ENCODE measurements around the gene LRRC28.
A peak's percentile ranks its signal among the peaks of the same experiment; 100 is the strongest.
"Not testable (repeated sequence)": the region's sequence is repeated elsewhere in the genome, so short reads cannot be mapped to it uniquely, and the experiment has no call there.

Gene LRRC28

DNA sequence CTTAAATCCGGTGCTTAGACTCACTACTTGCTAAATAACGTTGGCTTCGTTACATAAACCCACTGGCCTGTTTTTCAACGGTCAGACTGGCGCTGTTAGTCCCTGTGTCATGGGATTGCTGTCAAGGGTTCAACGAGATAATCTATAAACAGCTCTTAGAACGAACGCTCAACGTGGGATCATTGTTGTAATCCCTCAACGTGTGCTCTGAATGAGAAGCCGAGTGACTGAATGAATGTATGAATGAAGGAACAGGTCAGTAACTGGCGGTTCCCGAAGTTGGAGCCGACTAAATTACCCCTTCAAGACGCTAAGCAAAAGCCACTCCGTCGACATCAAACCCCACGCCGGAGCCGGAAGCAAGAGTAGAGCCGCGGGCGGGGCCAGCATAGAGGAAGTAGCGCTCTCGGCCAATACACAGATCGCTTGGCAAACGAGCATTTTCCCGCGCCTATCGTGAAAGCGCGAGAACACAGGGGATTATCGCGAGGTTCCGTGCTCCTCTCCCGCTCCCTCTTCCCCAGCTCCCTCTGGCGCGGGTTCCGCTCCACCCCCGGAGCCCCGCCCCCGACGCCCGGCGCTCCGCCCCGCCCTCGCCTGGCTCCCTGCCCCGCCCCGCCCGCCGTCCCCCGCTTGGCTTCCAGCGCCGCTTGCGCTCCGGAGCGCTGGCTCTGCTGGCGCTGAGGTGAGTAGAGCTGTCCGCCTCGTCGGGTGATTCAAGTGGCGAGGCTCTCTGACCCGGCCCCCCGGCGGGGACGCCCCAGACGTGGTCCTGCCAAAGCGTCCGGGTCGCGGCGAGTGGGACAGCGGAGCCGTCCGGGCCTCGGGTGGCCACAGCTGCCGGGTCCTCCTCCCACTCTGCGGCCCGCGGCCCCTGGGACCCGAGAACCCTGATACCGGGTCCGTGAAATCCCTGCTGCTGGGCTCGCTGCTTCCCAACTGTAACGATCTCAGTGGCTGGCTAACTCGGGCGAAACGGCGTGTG, at the start of gene LRRC28:
Gene LRRC28, plus strand, starts transcription at position 625 of the 985 bp plus-strand sequence. CDS start 4,477 bp downstream, outside the sequence.
- DNase-seq (ENCODE audit: low read depth, low spot score): peak; percentile 97

DNA sequence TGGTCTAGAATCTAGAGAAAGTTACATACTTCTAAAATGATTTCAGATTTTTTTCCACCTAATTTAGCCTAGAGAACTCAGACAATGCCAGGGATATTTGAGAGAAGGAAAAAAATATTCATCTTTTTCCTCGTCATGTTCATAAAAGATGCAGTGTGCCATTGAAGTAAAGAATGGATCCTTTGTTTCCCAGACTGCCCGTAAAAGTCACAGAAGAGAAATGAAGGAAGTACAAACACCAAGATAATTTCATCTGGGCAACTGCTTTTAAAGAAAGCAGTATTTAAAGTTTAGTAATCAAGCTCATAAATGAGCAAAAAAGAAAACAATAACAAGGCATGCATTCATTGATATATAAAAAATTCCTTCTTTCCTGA, 49.1 kb upstream of the LRRC28 start:
- DNase-seq (ENCODE audit: low read depth, low spot score): no peak

DNA sequence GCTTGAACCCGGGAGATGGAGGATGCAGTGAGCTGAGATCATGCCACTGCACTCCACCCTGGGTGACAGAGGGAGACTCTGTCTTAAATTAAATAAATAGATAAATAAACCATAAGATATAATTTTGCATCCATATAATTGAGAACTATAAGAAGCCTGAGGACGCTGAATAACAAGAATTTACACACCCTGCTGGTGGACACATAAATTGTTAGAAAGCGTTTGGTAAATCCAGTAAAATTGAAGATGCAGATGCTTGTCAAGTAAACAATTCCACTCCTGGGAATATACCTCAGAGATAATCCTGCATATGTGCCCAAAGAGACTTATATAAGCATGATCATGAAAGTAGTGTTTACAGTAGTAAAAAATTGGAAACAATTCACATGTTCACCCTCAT, 43.6 kb upstream of the LRRC28 start:
- no peak for DNase-seq (ENCODE audit: low read depth, low spot score)

DNA sequence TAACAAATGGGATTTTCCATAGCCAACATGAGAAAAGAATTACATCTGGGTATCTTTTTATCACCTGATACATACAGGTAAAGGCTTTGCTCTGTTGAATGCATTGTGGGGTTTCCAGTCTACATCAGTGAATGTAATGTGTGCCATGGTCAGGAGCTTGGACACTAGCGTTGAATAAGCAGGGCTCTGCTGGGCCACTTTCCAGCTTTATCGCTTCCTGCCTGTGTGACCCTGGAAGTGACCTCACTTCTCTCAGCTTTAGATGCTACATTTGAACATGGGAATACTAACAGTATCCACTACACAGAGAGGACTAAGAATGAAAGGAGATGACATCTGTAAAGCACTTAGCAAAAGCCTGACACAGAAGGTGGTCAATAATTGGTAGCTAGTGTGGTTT, 42.0 kb upstream of the LRRC28 start:
- no peak for DNase-seq (ENCODE audit: low read depth, low spot score)

DNA sequence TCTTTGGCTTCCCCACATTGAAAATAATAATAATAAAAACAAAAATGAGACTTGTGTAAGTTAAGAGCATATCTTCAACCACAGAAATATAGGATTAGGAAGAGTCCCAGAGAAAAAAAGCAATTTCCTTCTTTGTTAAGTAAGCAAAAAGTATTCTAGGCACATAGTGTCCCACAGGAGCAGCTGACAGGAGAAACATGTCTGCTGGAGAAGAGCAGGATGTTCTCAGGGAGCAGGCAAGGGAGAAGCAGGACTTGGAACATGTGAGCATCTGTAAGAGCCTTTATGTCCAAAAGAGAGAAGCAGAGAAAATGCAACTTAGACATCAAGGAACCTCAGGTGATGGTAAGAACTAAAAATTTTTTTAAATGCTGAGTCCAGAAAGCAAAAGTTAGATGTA, 40.9 kb upstream of the LRRC28 start:
- no peak for DNase-seq (ENCODE audit: low read depth, low spot score)

DNA sequence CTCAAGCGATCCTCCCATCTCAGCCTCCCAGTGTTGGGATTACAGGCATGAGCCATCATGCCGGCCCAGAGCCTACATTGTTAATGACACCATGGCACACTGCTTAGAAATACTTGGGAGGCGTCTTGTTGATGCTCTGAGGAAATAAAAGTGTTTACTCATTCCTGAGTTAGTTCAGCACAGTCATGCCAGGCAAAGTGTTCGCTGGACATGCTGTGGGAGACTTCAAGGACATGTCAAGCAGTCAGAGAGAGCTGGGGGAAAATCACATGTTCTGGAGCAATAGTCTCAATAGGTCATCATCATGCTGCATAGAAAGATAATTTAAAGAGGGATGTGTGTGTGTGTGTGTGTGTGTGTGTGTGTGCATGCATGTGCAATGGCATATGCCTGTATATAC, 39.4 kb upstream of the LRRC28 start:
- no peak for DNase-seq (ENCODE audit: low read depth, low spot score)

DNA sequence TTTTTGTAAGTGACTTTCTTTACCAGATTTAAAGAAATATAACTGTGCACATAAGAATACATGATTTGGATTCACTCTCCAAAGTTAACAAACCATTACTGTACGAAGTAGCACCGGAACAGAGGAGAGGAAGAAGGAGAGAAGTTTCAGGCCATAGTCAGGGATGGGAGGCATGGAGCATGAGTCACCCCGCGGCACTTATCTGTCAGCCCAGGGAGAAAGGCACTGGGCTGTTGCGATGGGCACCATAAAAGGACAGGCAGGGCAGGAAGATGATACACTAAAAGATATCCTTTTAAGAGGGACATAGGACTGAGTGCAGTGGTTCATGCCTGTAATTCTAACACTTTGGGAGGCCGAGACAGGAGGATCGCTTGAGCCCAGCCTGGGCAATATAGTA, 38.9 kb upstream of the LRRC28 start:
- DNase-seq (ENCODE audit: low read depth, low spot score): no peak

DNA sequence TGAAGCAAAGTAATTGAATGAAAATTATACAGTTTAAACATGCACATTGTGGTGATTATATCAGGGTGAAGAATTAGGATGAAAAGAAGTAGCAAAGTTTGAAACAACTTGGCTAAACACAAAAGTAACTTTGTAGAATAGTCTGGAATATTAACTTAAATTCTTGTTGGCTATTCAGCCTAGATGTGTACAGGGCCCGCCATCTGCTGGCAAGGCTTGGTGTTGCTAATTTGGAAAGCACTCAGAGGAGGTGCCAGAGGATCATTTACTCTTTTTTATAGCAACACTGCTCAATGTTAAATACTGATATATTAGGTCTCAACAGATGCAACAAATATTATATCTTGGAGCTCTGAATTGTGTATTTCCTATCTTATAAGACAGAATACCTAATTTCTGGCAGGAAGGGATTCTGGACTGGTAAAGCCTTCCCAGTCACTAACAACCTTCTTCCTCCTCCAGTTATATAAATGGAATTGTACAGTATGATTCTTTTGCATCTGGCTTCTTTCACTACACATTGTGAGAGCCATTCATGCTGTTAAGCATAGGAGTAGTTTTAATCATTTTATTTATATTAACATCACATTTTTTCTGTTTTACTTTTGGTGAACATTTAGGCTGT, 38.0 kb upstream of the LRRC28 start:
- peak; percentile 49 for DNase-seq (ENCODE audit: low read depth, low spot score)

DNA sequence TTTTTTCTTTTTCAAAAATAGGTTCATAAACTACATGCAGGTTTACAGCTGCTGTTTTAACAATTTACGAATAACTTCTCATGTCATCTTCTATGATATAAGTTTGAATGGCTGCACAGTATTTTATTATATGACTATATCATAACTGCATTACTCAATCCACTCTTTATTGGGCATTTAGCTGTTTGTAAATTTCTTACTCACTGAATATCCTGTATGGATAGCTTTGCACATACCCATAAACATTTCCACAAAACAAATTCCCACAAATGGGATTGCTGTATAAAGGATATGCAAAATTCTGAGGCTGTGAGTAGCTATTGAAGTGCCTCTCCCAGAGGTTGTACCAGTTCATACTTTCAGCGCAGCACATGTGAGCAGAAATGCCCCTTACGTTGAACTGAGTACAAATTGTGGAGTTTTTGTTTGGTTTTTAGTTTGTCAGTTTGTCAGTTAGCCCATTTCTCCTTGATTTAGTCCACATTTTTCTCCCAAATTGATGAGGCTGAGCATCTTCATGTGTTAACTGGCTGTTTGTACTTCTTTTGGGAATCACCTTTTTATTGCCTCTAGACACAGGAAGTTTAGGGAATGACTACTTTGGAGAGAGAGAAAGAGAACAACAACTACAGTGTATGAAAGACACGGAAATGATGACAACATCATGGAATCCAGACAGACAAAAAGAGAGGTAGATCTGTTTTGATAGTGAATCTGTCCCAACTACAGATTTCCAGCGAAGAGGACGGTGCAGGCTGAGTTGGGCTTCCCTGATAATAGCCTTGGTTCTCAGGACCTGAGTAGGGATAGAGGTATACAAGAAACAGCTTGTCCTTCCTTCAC, 26.7 kb upstream of the LRRC28 start:
- DNase-seq (ENCODE audit: low read depth, low spot score): no peak

DNA sequence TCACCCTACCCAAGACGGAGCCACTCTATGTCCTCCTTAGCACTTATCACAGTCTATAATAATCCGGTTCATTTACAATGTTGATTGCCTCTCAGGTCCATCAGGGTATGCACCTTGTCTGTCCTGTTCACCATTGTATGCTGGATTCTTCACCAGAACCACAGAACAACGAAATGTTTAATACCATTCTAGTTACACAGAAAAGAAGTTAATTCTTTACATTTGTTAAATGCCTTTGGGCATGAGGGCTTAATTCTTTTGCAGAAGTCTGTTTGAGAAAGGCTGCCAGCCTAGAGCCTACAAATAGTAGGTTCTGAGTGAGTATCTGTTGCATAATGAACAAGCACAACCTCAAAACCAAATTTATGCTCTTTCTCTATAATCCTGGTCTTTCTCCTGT, 24.5 kb upstream of the LRRC28 start:
- DNase-seq (ENCODE audit: low read depth, low spot score): no peak

DNA sequence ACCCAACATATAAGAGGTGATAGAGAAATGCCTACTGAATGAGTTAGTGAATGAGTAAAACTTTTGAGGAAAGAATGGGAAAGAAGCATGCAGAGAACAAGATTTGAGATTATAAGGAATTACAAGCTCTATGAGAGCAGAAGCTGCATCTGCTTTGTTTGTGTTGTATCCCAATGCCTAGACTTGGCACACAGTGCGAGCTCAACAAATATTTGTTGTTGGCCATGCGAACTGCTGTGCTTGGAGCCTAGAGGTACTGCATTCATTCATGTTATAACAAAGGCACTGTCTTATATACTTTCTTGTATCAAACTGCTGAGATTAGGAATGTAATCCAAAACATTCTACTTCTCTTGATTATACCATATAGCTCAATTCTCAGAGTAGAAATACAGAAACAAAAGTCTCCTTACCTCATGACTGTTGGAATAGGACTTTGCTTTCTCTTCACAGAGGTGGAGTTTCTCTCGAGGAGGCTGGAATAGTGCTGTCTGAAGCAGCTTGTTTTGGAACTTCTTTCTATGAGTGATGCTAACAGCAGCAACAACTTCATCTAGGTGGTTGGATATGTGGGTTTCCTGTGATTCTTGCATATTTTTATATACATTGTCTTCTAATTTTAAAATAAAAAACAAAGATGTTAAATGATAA, 23.0 kb upstream of the LRRC28 start:
- DNase-seq (ENCODE audit: low read depth, low spot score): no peak

DNA sequence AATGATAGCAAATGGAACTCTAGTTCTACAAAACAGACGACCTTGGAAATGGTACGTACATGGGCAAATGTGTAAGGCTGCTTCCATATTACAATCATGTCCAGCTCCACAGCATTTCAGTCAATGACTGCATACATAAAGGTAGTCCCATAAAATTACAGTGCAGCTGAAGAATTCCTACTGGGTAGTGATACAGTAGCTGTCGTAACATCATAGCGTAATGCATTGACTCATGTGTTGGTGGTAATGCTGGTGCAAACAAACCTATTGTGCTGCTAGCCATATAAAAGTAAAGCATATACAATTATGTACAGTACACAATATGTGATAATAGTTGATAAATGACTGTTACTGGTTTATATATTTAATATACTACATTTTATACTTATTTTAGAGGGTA, 20.4 kb upstream of the LRRC28 start:
- no peak for DNase-seq (ENCODE audit: low read depth, low spot score)

DNA sequence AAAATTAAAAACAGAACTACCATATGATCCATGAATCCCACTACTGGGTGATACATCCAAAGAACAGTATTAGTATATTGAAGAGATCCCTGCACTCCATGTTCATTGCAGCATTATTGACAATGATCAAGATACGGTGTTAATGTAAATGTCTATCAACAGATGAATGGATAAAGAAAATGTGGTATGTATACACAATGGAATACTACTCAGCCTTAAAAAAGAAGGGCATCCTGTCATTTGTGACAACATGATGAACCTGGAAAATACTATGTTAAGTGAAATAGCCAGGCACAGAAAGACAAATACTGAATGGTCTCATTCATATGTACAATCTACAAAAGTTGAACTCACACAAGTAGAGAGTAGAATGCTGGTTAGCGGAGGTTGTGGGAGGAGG, 18.5 kb upstream of the LRRC28 start:
- no peak for DNase-seq (ENCODE audit: low read depth, low spot score)

DNA sequence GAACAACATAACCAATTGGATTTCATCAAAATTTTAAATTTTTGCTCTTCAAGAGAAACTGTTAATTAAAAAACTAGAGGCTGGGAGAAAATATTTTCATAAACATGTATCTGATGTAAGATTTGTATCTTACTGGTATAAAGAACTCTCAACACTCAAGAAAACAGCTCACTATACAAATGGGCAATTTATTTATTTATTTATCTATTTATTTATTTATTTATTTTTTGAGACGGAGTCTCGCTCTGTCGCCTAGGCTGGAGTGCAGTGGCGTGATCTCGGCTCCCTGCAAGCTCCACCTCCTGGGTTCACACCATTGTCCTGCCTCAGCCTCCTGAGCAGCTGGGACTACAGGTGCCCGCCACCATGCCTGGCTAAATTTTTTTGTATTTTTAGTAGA, 17.1 kb upstream of the LRRC28 start:
- DNase-seq (ENCODE audit: low read depth, low spot score): not testable (repeated sequence)

DNA sequence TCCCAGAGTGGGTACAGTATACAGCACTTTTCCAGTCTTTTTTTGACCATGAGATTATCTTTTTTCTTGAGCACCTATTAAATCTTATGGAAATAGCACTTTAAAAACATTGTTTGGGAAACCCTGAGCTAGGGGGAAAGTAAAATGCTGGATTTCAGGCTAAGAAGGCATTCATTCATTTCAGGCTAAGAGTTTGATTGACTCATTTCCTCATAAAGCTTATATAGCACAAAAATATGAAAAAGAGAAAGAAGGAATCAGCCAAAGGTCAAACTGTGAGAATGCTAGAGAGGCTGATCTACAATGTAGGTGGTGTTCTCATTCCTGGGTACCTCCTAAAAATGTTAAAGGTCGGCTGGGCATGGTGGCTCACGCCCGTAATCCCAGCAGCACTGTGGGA, 12.4 kb upstream of the LRRC28 start:
- no peak for DNase-seq (ENCODE audit: low read depth, low spot score)

DNA sequence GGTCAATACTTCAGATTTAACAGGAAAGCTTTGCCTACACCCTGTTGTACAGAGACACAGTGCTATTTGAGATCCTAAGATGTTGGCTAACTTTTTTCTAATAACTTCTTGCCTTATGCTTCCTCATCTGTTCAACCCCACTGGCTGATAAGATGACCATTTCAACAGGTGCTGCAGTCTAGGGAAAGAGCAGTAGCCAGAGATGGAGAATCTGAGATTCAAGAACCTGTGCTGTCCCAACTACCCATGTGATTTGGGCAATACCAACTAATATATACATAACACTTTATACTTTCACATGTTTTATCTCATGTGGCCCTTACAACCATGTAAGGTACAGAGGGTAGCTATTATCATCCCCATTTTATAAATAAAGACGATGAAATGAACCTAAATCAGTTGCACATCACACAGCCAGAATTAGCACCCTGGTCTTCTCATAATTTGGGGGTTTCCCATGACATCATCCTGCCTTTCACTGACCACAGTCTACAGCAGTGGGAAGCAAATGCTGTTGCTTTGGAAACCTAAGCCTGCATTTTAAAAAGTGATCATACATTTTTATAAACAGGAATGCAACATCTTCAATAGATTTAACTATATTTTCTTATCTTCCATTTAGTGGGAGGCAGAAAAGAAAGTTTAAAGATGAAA, 11.6 kb upstream of the LRRC28 start:
- DNase-seq (ENCODE audit: low read depth, low spot score): no peak

DNA sequence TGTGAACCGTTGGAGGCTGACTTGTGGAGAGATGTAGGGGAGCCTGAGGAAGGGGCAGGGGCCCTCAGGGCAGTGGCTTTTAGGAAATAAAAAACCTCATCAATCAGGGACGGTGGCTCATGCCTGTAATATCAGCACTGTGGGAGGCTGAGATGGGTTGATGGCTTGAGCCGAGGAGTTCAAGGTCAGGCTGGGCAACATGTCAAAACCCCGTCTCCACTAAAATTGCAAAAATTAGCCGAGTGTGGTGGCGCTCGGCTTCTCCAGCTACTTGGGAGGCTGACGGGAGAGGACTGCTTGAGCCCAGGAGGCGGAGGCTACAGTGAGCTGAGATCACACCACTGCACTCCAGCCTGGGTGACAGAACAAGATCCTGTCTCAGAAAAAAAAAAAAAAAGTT, 9.5 kb upstream of the LRRC28 start:
- DNase-seq (ENCODE audit: low read depth, low spot score): no peak

DNA sequence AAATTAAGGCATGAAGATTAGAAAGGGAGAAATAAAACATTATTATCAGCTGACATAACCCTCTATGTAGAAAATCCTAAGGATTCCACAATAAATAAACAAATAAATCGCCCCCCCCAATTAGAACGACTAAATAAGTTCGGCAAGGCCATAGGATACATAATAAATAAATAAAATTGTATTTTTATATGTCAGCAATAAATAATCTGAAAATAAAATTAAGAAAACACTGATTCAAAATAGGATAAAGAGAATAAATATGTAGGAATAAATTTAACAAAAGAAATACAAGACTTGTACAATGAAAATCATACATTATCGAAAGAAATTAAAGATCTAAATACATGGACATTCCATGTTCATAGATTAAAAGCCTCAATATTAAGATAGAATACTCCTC, 7.0 kb upstream of the LRRC28 start:
- DNase-seq (ENCODE audit: low read depth, low spot score): no peak

DNA sequence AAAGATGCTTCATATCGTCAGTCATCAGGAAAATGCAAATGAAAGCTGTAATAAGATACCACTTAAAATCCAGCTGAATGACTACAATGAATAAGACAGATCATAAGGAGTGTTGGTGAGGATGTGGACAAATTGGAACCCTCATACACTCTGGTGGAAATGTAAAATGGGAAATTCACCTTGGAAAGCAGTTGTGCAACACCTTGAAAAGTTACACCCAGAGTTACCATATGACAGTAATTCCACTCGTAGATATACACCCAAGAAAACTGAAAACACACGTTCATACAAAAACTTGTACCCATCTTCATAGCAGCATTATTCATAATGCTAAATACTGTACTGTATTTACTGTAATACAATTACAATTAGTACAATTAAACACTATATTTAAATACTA, 4.2 kb upstream of the LRRC28 start:
- no peak for DNase-seq (ENCODE audit: low read depth, low spot score)

DNA sequence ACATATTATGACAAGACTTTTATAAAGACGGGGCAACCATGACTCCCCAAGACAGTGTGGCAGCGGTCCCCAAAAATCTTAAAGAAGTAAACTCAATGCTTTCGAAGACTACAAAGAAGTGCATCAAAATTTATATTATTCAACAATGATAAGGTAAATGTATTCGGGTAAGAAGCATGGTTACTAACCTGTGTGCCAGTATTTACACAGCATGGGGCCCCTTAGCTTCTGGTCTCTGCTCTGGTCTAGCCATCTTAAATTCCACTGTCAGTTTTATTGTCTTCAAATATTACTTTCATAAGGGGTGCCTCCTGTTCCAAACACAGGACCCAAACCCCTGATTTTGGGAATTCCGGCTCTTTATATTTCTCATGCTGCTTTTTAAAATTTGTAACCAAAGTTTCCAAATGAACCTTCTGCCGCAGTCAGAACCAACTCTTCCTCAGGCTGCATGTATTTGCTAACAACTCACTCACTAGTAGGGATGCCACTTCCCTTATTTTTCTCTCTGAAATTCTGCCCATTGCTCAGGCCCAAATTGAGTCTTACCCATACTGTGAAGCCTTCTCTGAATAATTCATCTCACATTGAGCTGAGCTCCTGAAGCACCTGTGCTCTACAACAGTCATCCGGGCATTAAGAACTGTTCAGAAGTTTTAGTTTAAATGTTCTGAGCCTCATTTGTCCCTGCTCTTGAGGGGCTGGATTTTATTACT, 3.1 kb upstream of the LRRC28 start:
- DNase-seq (ENCODE audit: low read depth, low spot score): no peak

Data from smooth muscle cell of the brain vasculature (primary cell).